GM12874 (cell line): ENCODE results near the gene TTC21A.

Source experiments
- TF ChIP-seq, protein P1 (sequence below): IDR thresholded peaks from 2 replicates; pipeline ENCODE4 v1.5.1; 2011; ENCODE audit warnings: low read depth, mild to moderate bottlenecking, control low read depth, low read length, moderate library complexity; ENCODE audit not compliant: insufficient read depth

The TTC21A gene

DNA sequence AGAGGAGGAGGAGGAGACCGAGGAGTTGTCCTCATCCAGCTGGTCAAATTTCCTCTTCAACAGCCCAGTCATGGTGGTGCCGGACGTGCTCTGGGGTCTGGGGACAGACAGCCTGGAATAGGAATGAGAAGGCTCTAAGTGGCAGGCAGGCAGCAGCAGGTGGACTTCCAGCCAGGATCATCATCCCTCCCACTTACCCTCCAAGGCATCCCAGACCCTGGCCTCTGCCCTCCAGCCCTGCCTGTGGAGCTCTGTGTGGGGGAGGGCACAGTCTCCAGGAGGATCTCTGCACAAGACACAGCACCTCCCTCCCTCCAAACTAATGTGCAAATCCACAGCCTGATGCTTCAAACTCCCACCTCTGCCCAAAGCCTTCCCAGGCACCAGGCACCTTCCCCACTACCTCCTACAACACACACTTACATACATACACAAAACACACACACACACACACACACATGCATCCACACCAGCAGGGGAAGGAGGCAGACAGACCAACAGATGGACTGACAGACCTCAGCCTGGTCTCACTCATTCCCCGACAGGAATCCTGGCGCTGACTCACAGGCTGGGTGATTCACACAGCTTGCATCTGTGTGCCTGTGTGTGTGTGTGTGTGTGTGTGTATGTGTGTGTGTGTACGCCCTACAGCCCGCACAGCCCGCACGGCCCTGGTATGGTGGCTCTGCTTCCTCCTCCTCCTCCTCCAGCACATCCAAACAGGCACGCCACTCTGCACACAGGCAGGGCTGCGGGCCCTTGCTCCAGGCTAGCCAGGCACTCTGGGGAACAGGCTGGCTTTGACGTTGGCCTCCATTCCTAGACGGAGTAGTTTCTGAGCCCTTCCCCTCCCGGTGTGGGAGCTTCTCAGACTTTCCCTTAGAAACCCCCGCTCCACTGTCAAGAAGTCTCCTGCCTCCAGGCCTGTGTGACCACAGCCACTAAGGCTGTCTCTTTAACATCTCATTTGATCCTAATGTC, 39.4 kb downstream of the TTC21A start:
- TF ChIP-seq, protein P1, sequence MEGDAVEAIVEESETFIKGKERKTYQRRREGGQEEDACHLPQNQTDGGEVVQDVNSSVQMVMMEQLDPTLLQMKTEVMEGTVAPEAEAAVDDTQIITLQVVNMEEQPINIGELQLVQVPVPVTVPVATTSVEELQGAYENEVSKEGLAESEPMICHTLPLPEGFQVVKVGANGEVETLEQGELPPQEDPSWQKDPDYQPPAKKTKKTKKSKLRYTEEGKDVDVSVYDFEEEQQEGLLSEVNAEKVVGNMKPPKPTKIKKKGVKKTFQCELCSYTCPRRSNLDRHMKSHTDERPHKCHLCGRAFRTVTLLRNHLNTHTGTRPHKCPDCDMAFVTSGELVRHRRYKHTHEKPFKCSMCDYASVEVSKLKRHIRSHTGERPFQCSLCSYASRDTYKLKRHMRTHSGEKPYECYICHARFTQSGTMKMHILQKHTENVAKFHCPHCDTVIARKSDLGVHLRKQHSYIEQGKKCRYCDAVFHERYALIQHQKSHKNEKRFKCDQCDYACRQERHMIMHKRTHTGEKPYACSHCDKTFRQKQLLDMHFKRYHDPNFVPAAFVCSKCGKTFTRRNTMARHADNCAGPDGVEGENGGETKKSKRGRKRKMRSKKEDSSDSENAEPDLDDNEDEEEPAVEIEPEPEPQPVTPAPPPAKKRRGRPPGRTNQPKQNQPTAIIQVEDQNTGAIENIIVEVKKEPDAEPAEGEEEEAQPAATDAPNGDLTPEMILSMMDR = no peak

DNA sequence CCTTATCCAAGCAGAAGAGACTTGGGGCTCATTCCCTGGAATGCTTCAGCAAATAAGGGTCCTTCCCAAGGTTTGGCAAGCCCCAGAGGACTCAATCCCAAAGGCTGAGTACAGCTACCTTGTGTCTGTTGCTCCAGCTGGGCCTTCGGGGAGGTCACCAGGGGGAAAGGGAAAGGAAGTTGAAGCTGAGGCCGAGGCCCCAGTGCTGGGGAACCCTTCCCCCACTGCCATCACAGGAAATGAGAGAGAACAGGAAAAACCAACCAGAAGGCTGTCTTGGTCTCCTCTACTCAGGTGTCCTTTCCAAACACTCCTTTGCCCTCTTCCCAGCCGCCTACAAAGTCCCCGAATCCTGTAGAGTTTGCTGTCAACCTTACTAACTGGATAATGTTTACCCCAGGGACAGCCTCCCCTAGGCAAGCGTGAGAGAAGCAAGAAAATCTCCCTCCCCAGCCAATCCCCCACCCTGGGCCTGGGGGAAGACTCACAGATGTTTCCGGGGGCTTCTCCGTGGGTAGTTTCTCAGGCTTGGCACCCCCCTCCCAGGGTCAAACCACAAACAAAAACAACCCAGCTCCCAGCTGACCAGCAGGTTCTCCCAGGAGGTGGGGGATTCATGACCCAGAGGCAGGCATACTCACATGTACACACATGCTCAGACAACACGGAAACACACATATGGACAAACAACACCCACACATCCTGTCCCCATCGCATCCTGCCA, 40.4 kb downstream of the TTC21A start:
- TF ChIP-seq, protein P1 = no peak

DNA sequence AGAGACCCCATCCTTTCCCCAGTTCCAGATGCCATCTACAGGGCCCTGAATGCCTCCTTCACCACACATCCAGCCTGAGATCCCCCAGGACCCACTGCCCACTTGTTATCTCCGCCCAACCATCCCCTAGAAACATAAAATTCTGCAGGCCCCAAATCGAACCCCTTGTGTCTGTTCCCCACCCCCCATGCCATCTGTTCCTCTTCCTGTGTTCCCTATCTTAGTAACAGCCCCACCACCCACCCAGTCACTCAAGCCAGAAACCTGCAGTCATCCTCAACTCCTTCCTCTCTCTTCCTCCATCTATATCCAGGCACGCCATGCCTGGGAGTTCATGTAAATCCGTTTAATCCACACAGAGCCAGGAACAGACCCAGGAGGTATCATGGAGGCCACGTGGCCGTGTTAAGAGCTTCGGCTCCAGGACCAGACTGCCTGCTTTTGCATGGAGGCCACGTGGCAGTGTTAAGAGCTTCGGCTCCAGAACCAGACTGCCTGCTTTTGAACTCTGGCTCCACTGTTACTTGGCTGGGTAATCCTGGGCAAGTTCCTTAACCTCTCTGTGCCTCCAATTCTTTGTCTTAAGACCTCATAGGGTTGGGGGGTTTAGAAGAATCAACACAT, 41.1 kb downstream of the TTC21A start:
- TF ChIP-seq, protein P1 = no peak

DNA sequence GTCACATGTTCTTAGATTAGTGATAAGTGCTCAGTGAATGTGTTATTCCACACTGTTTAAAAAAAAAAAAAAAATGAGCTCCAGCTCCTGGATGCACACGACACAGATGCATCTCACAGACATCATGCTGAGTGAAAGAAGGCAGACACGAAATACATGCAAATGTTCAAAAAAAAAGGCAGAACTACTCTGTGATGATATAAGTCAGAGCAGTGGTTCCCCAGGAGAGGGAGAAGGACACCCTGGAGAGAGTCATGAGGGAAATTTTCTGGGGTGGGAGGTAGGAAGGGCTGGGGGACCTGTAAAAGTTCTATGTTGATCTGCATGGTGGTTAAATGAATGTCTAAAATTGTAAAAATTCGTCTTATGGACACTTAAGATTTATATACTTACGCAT, 41.6 kb downstream of the TTC21A start:
- TF ChIP-seq, protein P1 = no peak

DNA sequence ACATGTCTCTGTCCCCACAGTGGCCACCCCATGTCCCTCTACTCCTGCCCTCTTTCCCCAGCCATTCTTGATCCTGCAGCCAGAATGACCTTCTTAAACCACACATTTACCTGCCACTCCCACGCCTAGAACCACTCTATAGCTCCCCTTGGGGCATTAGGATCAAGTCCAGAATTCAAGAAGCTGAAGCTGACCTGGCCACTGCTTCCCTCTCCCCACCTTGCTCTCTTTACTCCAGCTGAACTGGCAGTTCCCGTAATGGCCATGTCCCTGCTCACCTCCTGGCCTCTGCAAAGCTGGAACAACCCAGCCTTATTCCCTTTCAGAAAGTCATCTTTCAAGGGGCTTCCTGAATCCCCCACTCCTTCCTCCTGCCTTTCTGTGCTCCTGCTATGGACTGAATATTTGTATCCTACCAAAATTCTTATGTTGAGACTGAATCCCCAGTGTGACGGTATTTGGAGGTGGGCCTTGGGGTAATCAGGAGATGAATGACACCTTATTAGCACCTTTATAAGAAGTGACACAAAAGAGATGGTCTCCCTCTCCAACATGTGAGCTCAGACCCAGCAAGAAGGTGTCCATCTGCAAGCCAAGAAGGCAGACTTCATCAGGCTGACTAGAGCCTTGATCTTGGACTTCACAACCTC, 42.1 kb downstream of the TTC21A start:
- TF ChIP-seq, protein P1 = no peak

DNA sequence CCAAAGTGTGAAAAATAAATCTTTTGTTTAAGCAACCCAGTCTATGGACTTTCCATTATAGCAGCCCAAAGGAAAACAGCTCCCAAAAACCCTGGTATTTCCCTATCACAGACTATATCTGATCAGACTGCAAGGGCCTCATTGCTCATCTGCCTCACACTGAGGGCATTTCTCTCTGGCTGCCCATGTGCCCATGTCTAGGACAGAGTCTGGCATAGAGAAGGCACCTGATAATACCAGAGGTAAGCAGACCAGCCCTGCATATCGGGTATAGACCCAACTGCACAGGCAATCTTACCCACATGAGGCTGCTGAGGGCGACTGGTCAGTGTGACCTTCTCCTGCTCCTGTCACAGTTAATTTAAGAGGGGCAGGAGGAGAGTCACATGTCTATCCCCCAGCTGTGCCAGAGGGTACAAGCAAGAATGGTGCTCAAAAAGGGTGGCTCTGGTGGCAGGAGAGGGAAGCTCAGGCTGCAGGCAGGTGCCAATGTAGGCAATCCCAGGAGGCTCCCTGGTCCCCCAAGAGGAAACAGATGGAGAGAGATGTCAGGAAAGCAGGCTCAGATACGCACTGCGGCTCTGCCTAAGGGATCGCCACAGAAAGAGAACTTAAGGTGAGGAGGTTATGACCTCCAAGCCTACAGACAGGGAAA, 42.8 kb downstream of the TTC21A start:
- TF ChIP-seq, protein P1 = no peak
